Osteocyte (in vitro differentiated cells): ENCODE results near the gene MAN1A2. TPM values are rescaled to one million over a fixed set of nuclear protein-coding genes. Genes with fewer than 3 reads are reported as not detected.

Experiments used
- DNase-seq: peaks from one replicate; pipeline ENCODE4 v3.0.0; 2021; ENCODE audit warnings: mixed read lengths; ENCODE audit not compliant: unreplicated experiment; ENCODE audit errors: extremely low spot score
- H3K27ac Mint-ChIP-seq: one replicate; pipeline ENCODE4 v1.8.0; 2021; ENCODE audit warnings: mild to moderate bottlenecking, mixed read lengths; ENCODE audit not compliant: unreplicated experiment
- H3K27me3 Mint-ChIP-seq: one replicate; pipeline ENCODE4 v1.8.0; 2021; ENCODE audit warnings: mixed read lengths; ENCODE audit not compliant: unreplicated experiment
- H3K36me3 Mint-ChIP-seq: one replicate; pipeline ENCODE4 v1.8.0; 2021; ENCODE audit warnings: mixed read lengths; ENCODE audit not compliant: unreplicated experiment
- H3K4me1 Mint-ChIP-seq: one replicate; pipeline ENCODE4 v1.8.0; 2021; ENCODE audit warnings: mixed read lengths; ENCODE audit not compliant: unreplicated experiment
- H3K4me3 Mint-ChIP-seq: one replicate; pipeline ENCODE4 v1.8.0; 2021; ENCODE audit warnings: mild to moderate bottlenecking, moderate library complexity, mixed read lengths; ENCODE audit not compliant: unreplicated experiment
- H3K9me3 Mint-ChIP-seq: one replicate; pipeline ENCODE4 v1.8.0; 2021; ENCODE audit warnings: mixed read lengths; ENCODE audit not compliant: unreplicated experiment
- total RNA-seq: library from RNA; stranded (reverse); gene quantifications from 2 replicates; pipeline ENCODE4 v1.2.1, GENCODE V29; 2021
- TF ChIP-seq, protein P1 (sequence below): fragments of 200-600 bp; sonication (generic); IDR thresholded peaks from 2 replicates; pipeline ENCODE4 v1.5.0; 2021; ENCODE audit warnings: antibody characterized with exemption, mild to moderate bottlenecking, moderate library complexity

The MAN1A2 gene
- total RNA-seq, 1 donor from 2014 or later: 53.7 TPM

DNA sequence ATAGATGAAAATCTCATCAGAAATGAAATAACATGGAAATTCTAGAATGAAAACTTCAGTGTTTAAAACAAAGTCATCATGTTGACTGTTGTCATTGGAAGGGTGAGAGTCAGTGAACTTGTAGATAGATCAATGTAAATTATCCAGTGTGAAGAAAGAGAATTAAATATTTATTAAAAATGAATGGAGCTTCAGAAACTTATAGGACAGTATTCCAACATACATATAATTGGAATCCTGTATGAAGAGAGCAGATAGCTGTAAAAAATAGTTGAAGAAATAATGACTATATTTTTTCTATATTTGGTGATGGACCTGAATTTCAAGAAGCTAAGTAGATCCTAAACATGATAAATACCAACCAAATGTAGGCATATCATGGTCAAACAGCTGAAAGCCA, 60.0 kb downstream of the MAN1A2 start:
- Mint-ChIP-seq H3K4me3 (no peak overlapping the region), H3K9me3 (peaks cover 22% of the 10 kb centered on the region), H3K27ac (no peak overlapping the region), H3K4me1 (no peaks in the 10 kb centered on the region), H3K36me3 (peaks cover 38% of the 10 kb centered on the region), H3K27me3 (no peaks in the 10 kb centered on the region)
- TF ChIP-seq, protein P1, sequence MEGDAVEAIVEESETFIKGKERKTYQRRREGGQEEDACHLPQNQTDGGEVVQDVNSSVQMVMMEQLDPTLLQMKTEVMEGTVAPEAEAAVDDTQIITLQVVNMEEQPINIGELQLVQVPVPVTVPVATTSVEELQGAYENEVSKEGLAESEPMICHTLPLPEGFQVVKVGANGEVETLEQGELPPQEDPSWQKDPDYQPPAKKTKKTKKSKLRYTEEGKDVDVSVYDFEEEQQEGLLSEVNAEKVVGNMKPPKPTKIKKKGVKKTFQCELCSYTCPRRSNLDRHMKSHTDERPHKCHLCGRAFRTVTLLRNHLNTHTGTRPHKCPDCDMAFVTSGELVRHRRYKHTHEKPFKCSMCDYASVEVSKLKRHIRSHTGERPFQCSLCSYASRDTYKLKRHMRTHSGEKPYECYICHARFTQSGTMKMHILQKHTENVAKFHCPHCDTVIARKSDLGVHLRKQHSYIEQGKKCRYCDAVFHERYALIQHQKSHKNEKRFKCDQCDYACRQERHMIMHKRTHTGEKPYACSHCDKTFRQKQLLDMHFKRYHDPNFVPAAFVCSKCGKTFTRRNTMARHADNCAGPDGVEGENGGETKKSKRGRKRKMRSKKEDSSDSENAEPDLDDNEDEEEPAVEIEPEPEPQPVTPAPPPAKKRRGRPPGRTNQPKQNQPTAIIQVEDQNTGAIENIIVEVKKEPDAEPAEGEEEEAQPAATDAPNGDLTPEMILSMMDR: no peak
- no peak for DNase-seq

DNA sequence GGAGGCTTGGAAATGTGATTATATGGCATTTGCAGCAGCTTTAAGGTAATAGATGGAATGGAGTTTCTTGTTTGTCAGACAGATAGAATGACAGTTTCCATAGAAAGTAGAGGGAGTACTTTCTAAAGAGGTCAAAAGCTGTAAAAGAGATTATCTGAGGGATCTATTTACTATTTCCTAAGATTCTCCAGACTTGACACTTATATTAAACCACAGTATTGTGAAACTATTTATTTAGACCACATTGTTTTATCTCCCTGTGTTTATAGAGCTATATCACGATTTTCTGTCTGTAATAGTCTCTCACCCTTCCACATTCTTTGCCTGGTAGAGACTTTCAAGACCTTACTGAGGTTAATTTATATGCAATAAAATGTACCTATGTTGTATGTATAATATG, 66.7 kb downstream of the MAN1A2 start:
- Mint-ChIP-seq H3K27ac (no peak overlapping the region), H3K9me3 (no peaks in the 10 kb centered on the region)

DNA sequence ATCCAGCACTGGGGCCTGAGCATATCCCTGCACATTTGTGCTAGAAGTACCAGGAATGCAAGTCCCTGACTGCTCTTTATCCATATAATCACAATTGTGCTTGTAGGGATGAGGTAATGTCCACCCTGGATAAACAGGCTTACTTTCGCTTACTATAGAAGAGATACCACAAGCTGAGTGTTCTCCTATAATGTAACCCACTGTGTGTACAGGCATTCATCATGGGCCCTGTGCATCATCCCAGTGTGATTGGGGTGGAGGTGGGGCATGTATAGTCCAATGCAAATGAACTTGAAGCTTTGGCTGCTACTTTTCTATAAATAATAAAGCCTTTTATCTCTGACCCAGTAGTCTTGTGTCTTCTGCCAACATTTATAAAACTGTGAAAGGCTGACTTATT, 69.3 kb downstream of the MAN1A2 start:
- Mint-ChIP-seq H3K4me3 (no peak overlapping the region), H3K27me3 (no peaks in the 10 kb centered on the region), H3K36me3 (no peaks in the 10 kb centered on the region), H3K27ac (no peak overlapping the region), H3K4me1 (peaks cover 8% of the 10 kb centered on the region), H3K9me3 (no peaks in the 10 kb centered on the region)
- DNase-seq: no peak
- TF ChIP-seq, protein P1: no peak

More for the DNA sequence above, 66.7 kb downstream of the MAN1A2 start:
- no peak for DNase-seq
- Mint-ChIP-seq H3K27me3 (no peaks in the 10 kb centered on the region), H3K36me3 (no peaks in the 10 kb centered on the region), H3K4me1 (peaks cover 3% of the 10 kb centered on the region), H3K4me3 (no peak overlapping the region)
- TF ChIP-seq, protein P1: no peak

DNA sequence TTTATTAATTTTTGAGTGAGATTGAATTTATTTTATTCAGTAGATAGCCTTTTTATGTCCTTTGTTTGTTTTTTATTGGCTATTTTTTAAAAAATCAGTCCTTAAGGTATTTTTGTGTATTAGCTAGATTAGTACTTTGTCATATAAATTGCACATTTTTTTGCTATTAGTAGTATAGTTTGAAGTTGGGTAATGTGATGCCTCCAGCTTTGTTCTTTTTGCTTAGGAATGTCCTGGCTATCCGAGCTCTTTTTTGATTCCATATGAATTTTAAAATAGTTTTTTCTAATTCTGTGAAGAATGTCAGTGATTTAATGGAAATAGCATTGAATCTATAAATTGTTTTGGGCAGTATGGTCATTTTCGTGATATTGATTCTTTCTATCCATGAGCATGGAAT, 80.4 kb downstream of the MAN1A2 start:
- DNase-seq: no peak
- TF ChIP-seq, protein P1: no peak
- Mint-ChIP-seq H3K27ac (no peak overlapping the region), H3K4me1 (peaks cover 10% of the 10 kb centered on the region), H3K36me3 (peaks cover 51% of the 10 kb centered on the region), H3K27me3 (no peaks in the 10 kb centered on the region), H3K4me3 (no peak overlapping the region), H3K9me3 (peaks cover 34% of the 10 kb centered on the region)

- Mint-ChIP-seq H3K36me3 (peaks cover 45% of the 10 kb centered on the region), H3K4me3 (no peak overlapping the region), H3K9me3 (peaks cover 24% of the 10 kb centered on the region)
Observed at GRCh38 chr1:117452216-117452615, 85.0 kb downstream of the MAN1A2 start.

More at GRCh38 chr1:117452216-117452615, 85.0 kb downstream of the MAN1A2 start:
- H3K27me3 Mint-ChIP-seq: no peaks in the 10 kb centered on the region
- peaks cover 10% of the 10 kb centered on the region for H3K4me1 Mint-ChIP-seq
- TF ChIP-seq, protein P1: no peak
- no peak overlapping the region for H3K27ac Mint-ChIP-seq
- DNase-seq: no peak
